HEK293 (cell line): Measurements from ENCODE around the gene RAP1GAP.

Source experiments
- BCL11B ChIP-seq: fragments of 450-650 bp; formaldehyde crosslinking; IDR thresholded peaks from 2 replicates; pipeline ENCODE4 v1.5.1; 2016; ENCODE audit warnings: low read depth, missing biosample characterization, missing genetic modification characterization
- KLF10 ChIP-seq: fragments of 450-650 bp; IDR thresholded peaks from 2 replicates; pipeline ENCODE4 v1.5.1; 2018; ENCODE audit warnings: missing biosample characterization, mild to moderate bottlenecking, missing genetic modification characterization
- KLF8 ChIP-seq: fragments of 450-650 bp; formaldehyde crosslinking; IDR thresholded peaks from 2 replicates; pipeline ENCODE4 v1.5.1; 2016; ENCODE audit warnings: missing biosample characterization, missing genetic modification characterization
- SCRT2 ChIP-seq: fragments of 450-650 bp; formaldehyde crosslinking; IDR thresholded peaks from 2 replicates; pipeline ENCODE4 v1.5.1; 2016; ENCODE audit warnings: missing biosample characterization, missing genetic modification characterization
- ZBTB17 ChIP-seq: fragments of 450-650 bp; formaldehyde crosslinking; IDR thresholded peaks from 2 replicates; pipeline ENCODE4 v1.5.1; 2016; ENCODE audit warnings: missing biosample characterization, missing genetic modification characterization
- ZBTB26 ChIP-seq: fragments of 450-650 bp; formaldehyde crosslinking; optimal IDR thresholded peaks from 2 replicates; pipeline ENCODE3; 2016; ENCODE audit warnings: missing biosample characterization, mild to moderate bottlenecking, missing genetic modification characterization
- ZFP41 ChIP-seq: fragments of 450-650 bp; formaldehyde crosslinking; IDR thresholded peaks from 2 replicates; pipeline ENCODE4 v1.5.1; 2016; ENCODE audit warnings: missing biosample characterization, missing genetic modification characterization, borderline replicate concordance
- ZFP69B ChIP-seq: fragments of 450-650 bp; formaldehyde crosslinking; IDR thresholded peaks from 2 replicates; pipeline ENCODE4 v1.5.1; 2016; ENCODE audit warnings: missing biosample characterization, missing genetic modification characterization
- ZNF114 ChIP-seq: fragments of 450-650 bp; formaldehyde crosslinking; IDR thresholded peaks from 2 replicates; pipeline ENCODE4 v1.5.0; 2017; ENCODE audit warnings: missing biosample characterization, missing genetic modification characterization
- ZNF157 ChIP-seq: fragments of 450-650 bp; formaldehyde crosslinking; IDR thresholded peaks from 2 replicates; pipeline ENCODE4 v1.5.1; 2016; ENCODE audit warnings: missing biosample characterization, missing genetic modification characterization
- ZNF174 ChIP-seq: fragments of 450-650 bp; formaldehyde crosslinking; IDR thresholded peaks from 2 replicates; pipeline ENCODE4 v1.5.0; 2017; ENCODE audit warnings: missing biosample characterization, mild to moderate bottlenecking, missing genetic modification characterization
- ZNF221 ChIP-seq: fragments of 450-650 bp; formaldehyde crosslinking; IDR thresholded peaks from 2 replicates; pipeline ENCODE4 v1.5.1; 2017; ENCODE audit warnings: missing biosample characterization, missing genetic modification characterization, borderline replicate concordance
- ZNF223 ChIP-seq: fragments of 450-650 bp; formaldehyde crosslinking; IDR thresholded peaks from 2 replicates; pipeline ENCODE4 v1.5.1; 2016; ENCODE audit warnings: missing biosample characterization, missing genetic modification characterization
- ZNF350 ChIP-seq: fragments of 450-650 bp; formaldehyde crosslinking; IDR thresholded peaks from 2 replicates; pipeline ENCODE4 v1.5.0; 2017; ENCODE audit warnings: missing biosample characterization, mild to moderate bottlenecking, missing genetic modification characterization
- ZNF404 ChIP-seq: fragments of 450-650 bp; formaldehyde crosslinking; IDR thresholded peaks from 2 replicates; pipeline ENCODE4 v1.5.1; 2017; ENCODE audit warnings: missing biosample characterization, missing genetic modification characterization
- ZNF416 ChIP-seq: fragments of 450-650 bp; formaldehyde crosslinking; IDR thresholded peaks from 2 replicates; pipeline ENCODE4 v1.5.1; 2016; ENCODE audit warnings: missing biosample characterization, missing genetic modification characterization
- ZNF423 ChIP-seq: fragments of 450-650 bp; formaldehyde crosslinking; IDR thresholded peaks from 2 replicates; pipeline ENCODE4 v1.5.1; 2016; ENCODE audit warnings: missing biosample characterization, missing genetic modification characterization
- ZNF433 ChIP-seq: fragments of 450-650 bp; formaldehyde crosslinking; IDR thresholded peaks from 2 replicates; pipeline ENCODE4 v1.5.1; 2016; ENCODE audit warnings: missing biosample characterization, missing genetic modification characterization, low read depth
- ZNF473 ChIP-seq: fragments of 450-650 bp; formaldehyde crosslinking; IDR thresholded peaks from 2 replicates; pipeline ENCODE4 v1.5.1; 2017; ENCODE audit warnings: missing biosample characterization, missing genetic modification characterization
- ZNF510 ChIP-seq: fragments of 450-650 bp; formaldehyde crosslinking; IDR thresholded peaks from 2 replicates; pipeline ENCODE4 v1.5.1; 2018; ENCODE audit warnings: mild to moderate bottlenecking, missing genetic modification characterization, missing biosample characterization; ENCODE audit not compliant: insufficient replicate concordance
- ZNF513 ChIP-seq: fragments of 450-650 bp; IDR thresholded peaks from 2 replicates; pipeline ENCODE4 v1.5.1; 2018; ENCODE audit warnings: missing biosample characterization, missing genetic modification characterization
- ZNF580 ChIP-seq: fragments of 450-650 bp; formaldehyde crosslinking; IDR thresholded peaks from 2 replicates; pipeline ENCODE4 v1.5.1; 2016; ENCODE audit warnings: missing biosample characterization, missing genetic modification characterization
- ZNF654 ChIP-seq: fragments of 450-650 bp; formaldehyde crosslinking; IDR thresholded peaks from 2 replicates; pipeline ENCODE4 v1.5.1; 2016; ENCODE audit warnings: low read depth, missing biosample characterization, missing genetic modification characterization
- ZNF692 ChIP-seq: fragments of 450-650 bp; formaldehyde crosslinking; IDR thresholded peaks from 2 replicates; pipeline ENCODE4 v1.5.1; 2016; ENCODE audit warnings: missing biosample characterization, missing genetic modification characterization
- ZNF792 ChIP-seq: fragments of 450-650 bp; formaldehyde crosslinking; IDR thresholded peaks from 2 replicates; pipeline ENCODE4 v1.5.1; 2016; ENCODE audit warnings: missing biosample characterization, missing genetic modification characterization
- ZSCAN23 ChIP-seq: fragments of 450-650 bp; formaldehyde crosslinking; IDR thresholded peaks from 2 replicates; pipeline ENCODE4 v1.5.1; 2016; ENCODE audit warnings: missing biosample characterization, missing genetic modification characterization
- TF ChIP-seq, protein P1 (sequence below): fragments of 450-650 bp; formaldehyde crosslinking; IDR thresholded peaks from 2 replicates; pipeline ENCODE4 v1.5.1; 2016; ENCODE audit warnings: missing biosample characterization, missing genetic modification characterization
- TF ChIP-seq, protein P2 (sequence below): fragments of 450-650 bp; formaldehyde crosslinking; IDR thresholded peaks from 2 replicates; pipeline ENCODE4 v1.5.1; 2016; ENCODE audit warnings: missing biosample characterization, missing genetic modification characterization, borderline replicate concordance
- TF ChIP-seq, protein P3 (sequence below): fragments of 450-650 bp; formaldehyde crosslinking; IDR thresholded peaks from 2 replicates; pipeline ENCODE4 v1.5.1; 2016; ENCODE audit warnings: missing biosample characterization, missing genetic modification characterization

The RAP1GAP gene

DNA sequence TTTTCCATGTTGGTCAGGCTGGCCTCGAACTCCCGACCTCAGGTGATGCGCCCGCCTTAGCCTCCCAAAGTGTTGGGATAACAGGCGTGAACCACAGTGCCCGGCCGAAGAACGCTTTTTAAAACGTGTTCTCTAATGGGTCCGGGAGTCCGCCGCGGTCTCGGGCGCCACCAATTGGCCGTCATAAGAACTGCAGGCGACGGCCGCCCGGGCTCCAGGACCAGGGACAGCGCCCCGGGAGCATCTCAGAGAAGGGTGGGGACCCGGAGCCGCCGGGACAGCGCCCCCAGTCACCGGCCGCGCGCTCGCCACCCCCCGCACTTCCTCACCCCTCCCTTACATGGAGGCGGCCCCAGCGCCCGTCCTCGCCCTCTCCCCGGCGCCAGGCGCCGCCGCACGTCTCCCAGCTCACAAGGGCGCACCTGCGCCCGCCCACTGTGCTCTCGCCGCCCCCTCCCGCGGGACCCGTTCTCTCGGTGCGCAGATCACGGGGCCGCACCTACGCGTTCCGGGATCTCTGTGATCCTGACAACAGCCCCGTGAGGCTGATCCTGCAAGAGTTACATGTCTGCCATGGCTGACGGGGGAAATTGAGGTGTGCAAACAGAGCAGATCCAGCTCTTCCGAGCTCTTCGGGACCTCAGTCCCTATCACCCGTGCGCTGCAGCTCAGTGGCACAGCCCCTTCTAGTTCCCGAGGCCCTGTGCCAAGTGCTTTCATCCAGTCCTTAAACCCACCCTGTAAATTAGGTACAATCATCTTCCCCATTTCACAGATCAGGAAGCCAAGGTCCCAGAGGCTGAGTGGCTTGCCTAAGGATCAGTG, 9.8 kb downstream of the RAP1GAP start (continued):
- TF ChIP-seq ZBTB26 (peak; percentile 93), ZNF221 (tag by site-specific recombination) (no peak), ZNF510 (tag by site-specific recombination) (no peak), ZNF513 (peak; percentile 32; the same call in 1 of the 2 replicates), ZNF433 (tag by site-specific recombination) (no peak), ZNF223 (tag by site-specific recombination) (no peak), ZNF157 (tag by site-specific recombination) (no peak), ZNF416 (tag by site-specific recombination) (no peak), ZNF114 (no peak), ZNF580 (peak; percentile 65; the same call in 1 of the 2 replicates), ZFP69B (tag by site-specific recombination) (peak; percentile 72; the same call in 1 of the 2 replicates), ZNF792 (tag by site-specific recombination) (peak; percentile 66; the same call in 1 of the 2 replicates), ZNF423 (tag by site-specific recombination) (peak; percentile 65), ZNF350 (tag by site-specific recombination) (no peak), ZNF473 (tag by site-specific recombination) (no peak), KLF10 (tag by site-specific recombination) (peak; percentile 86), ZBTB17 (tag by site-specific recombination) (peak; percentile 34; the same call in 1 of the 2 replicates), ZFP41 (no peak), BCL11B (tag by site-specific recombination) (peak; percentile 29; the same call in 1 of the 2 replicates), SCRT2 (tag by site-specific recombination) (no peak), ZNF404 (tag by site-specific recombination) (no peak), ZSCAN23 (tag by site-specific recombination) (peak; percentile 65; the same call in 1 of the 2 replicates), ZNF174 (tag by site-specific recombination) (no peak), ZNF692 (peak; percentile 76), KLF8 (tag by site-specific recombination) (peak; percentile 88), ZNF654 (tag by site-specific recombination) (peak; percentile 69)
- TF ChIP-seq, protein P1, sequence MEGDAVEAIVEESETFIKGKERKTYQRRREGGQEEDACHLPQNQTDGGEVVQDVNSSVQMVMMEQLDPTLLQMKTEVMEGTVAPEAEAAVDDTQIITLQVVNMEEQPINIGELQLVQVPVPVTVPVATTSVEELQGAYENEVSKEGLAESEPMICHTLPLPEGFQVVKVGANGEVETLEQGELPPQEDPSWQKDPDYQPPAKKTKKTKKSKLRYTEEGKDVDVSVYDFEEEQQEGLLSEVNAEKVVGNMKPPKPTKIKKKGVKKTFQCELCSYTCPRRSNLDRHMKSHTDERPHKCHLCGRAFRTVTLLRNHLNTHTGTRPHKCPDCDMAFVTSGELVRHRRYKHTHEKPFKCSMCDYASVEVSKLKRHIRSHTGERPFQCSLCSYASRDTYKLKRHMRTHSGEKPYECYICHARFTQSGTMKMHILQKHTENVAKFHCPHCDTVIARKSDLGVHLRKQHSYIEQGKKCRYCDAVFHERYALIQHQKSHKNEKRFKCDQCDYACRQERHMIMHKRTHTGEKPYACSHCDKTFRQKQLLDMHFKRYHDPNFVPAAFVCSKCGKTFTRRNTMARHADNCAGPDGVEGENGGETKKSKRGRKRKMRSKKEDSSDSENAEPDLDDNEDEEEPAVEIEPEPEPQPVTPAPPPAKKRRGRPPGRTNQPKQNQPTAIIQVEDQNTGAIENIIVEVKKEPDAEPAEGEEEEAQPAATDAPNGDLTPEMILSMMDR (tag by site-specific recombination) = peak; percentile 97
- TF ChIP-seq, protein P2, sequence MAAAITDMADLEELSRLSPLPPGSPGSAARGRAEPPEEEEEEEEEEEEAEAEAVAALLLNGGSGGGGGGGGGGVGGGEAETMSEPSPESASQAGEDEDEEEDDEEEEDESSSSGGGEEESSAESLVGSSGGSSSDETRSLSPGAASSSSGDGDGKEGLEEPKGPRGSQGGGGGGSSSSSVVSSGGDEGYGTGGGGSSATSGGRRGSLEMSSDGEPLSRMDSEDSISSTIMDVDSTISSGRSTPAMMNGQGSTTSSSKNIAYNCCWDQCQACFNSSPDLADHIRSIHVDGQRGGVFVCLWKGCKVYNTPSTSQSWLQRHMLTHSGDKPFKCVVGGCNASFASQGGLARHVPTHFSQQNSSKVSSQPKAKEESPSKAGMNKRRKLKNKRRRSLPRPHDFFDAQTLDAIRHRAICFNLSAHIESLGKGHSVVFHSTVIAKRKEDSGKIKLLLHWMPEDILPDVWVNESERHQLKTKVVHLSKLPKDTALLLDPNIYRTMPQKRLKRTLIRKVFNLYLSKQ (tag by site-specific recombination) = no peak
- TF ChIP-seq, protein P3, sequence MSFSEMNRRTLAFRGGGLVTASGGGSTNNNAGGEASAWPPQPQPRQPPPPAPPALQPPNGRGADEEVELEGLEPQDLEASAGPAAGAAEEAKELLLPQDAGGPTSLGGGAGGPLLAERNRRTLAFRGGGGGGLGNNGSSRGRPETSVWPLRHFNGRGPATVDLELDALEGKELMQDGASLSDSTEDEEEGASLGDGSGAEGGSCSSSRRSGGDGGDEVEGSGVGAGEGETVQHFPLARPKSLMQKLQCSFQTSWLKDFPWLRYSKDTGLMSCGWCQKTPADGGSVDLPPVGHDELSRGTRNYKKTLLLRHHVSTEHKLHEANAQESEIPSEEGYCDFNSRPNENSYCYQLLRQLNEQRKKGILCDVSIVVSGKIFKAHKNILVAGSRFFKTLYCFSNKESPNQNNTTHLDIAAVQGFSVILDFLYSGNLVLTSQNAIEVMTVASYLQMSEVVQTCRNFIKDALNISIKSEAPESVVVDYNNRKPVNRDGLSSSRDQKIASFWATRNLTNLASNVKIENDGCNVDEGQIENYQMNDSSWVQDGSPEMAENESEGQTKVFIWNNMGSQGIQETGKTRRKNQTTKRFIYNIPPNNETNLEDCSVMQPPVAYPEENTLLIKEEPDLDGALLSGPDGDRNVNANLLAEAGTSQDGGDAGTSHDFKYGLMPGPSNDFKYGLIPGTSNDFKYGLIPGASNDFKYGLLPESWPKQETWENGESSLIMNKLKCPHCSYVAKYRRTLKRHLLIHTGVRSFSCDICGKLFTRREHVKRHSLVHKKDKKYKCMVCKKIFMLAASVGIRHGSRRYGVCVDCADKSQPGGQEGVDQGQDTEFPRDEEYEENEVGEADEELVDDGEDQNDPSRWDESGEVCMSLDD (tag by site-specific recombination) = peak; percentile 73
